Hematopoietic multipotent progenitor cell treated with erythropoietin and hydrocortisone succinate and interleukin-3 and kit ligand, for 4 days (in vitro differentiated cells): ENCODE results near the gene SLC9A9.
A peak's percentile ranks its signal among the peaks of the same experiment; 100 is the strongest.

Experiments
- DNase-seq: peaks from one replicate; pipeline ENCODE4 v3.0.0-alpha.2; 2015

SLC9A9 gene

GRCh38 chr3:143634427-143634826 is 213.8 kb downstream of the SLC9A9 start:
- DNase-seq, result no peak

- DNase-seq, result no peak
These were observed 214.5 kb downstream of the SLC9A9 start for GRCh38 chr3:143633816-143634215.

GRCh38 chr3:143629726-143630125 is 218.5 kb downstream of the SLC9A9 start:
- DNase-seq, result no peak

DNA sequence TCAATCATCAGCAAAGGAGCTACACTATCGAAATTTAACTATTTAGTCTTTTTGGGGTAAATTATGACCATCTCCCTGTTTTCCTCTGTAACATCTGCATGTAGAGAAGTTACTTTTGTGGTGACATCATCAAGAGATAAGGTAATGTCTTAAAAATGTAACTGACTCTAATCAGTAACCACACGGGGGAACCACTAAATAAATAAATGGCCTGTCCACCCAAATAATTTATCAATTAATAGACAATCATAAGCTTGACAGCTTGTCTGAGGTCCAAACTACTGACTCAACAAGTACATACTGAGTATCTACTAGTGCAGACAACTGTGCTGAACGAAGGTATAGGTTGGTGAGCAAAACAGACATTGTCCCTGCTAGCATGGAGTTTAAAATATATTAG is 219.3 kb downstream of the SLC9A9 start:
- no peak for DNase-seq

DNA sequence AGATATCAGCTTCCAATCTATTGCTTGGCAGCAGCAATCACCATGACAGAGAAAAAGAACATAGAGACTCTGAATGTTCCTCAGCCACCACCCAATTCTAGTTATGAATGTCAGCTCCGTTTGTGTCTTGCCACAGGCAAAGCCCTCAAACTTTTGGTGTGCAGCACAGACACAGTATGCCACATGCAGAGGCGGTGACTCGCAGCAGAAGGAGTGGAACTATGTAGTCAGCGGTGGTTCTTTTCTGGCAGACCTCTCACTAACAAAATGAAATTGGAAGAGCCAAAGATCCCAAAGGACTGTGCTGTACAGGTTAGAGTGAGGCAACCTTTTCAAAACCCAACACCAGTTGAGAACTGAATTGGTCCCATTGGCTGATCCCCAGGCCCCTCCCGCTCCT is 220.9 kb downstream of the SLC9A9 start:
- DNase-seq, result no peak

GRCh38 chr3:143619231-143619630 is 229.0 kb downstream of the SLC9A9 start:
- no peak for DNase-seq

GRCh38 chr3:143617050-143617449 is 231.2 kb downstream of the SLC9A9 start:
- DNase-seq, result no peak

GRCh38 chr3:143613226-143613625 is 235.0 kb downstream of the SLC9A9 start:
- peak; percentile 17 for DNase-seq

- DNase-seq, result no peak
These were observed 235.7 kb downstream of the SLC9A9 start for GRCh38 chr3:143612541-143612940.

- no peak for DNase-seq
These were observed 239.3 kb downstream of the SLC9A9 start for GRCh38 chr3:143608966-143609365.

GRCh38 chr3:143605233-143605950 is 242.9 kb downstream of the SLC9A9 start:
- no peak for DNase-seq

GRCh38 chr3:143604402-143605185 is 243.7 kb downstream of the SLC9A9 start:
- no peak for DNase-seq

DNA sequence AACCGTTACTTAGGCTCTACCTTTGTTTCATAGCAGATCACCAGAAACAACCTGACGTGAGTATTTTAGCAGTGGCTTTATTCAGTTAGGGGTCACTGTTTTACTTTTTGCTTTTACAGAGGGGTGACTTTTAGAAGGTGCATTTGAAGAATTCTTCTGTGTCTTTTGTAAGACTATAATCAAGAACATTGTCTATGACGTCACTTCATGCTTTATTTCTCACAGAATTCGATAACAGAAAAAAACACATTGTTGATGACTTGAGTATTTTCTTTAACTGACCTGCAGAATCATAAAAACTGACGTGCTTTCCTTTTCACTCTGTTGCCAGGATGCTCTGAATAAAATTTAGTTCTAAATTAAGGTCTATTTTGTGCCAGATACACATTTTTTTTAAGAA is 244.5 kb downstream of the SLC9A9 start:
- no peak for DNase-seq

GRCh38 chr3:143601723-143602484 is 246.4 kb downstream of the SLC9A9 start:
- peak; percentile 5 for DNase-seq

- peak; percentile 48 for DNase-seq
These were observed 247.2 kb downstream of the SLC9A9 start for GRCh38 chr3:143600756-143601718.

- DNase-seq, result no peak
These were observed 250.3 kb downstream of the SLC9A9 start for GRCh38 chr3:143597774-143598652.

- no peak for DNase-seq
These were observed 251.2 kb downstream of the SLC9A9 start for GRCh38 chr3:143596957-143597642.

DNA sequence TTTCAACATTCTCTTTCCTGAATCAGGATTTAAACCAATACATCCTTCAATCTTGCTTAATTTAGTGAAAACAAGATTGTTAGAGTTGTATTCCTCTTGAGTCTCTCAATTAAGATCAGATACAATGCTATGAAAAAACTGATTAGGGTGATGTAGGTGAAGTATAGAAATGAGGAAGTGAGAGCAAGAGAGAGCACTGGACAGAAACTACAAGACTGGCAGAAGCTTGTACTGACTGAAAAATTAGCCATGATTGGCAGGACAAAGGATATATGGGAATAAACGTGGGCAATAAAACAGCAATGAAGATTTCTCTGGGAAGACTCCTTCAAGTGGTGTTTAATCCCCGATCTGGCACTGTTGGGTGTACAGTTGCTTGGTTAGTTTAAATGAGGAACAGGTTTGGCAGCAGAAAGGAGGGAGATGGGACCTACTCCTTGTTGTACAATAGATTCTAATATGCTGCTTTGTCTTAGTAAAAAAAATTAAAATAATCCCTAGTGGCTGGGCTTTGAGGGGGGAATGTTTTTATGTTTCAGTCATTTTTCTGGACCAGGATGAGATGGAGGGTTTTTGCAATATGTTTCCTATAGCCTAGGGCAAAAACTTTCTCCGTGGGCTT is 252.7 kb downstream of the SLC9A9 start:
- peak; percentile 45 for DNase-seq

DNA sequence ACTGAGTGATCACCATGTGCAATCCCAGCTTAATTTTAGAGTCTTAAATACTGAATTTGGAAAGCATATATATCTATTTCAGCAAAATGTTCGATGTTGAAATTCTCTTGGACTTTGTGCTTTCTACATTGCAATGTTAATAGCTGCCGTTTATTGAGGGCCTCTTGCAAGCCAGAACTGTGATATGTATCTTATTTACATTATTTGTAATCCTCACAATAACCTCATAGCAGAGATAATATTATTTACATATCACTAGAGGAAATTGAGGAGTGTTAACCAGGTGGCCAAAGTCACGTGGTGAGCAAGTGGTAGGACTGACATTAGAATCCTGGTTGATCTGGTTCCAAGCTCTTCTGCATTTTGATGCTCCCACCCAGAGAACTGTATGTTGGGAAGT is 254.1 kb downstream of the SLC9A9 start:
- DNase-seq, result no peak

DNA sequence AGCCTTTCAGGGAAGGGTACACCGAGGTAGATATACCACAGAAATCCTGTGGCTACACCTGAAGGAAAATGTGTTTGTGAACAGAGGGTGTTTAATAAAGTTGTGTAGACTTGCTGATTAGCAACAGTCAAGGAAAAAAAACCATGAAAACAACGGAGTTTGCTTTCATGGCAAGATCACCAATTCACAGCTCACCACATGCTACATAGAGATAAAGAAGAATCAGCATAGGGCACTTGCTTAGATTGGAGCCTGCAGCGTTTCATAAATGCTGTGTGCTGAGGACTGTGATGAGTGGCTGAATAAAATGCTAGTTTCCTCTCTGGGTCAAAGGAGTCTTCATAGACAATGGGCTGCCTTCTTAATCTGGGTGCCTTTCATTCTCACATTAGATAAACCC is 257.6 kb downstream of the SLC9A9 start:
- peak; percentile 87 for DNase-seq
